Fibroblast of gingiva (primary cell): ENCODE results near the gene PLEKHG3.
A peak's percentile ranks its signal among the peaks of the same experiment; 100 is the strongest.

Experiments used
- DNase-seq: peaks from one replicate; pipeline ENCODE4 v3.0.0-alpha.2; 2011; ENCODE audit warnings: low read depth

Gene PLEKHG3

GRCh38 chr14:64786296-64787149 is 82.3 kb downstream of the PLEKHG3 start:
- no peak for DNase-seq

DNA sequence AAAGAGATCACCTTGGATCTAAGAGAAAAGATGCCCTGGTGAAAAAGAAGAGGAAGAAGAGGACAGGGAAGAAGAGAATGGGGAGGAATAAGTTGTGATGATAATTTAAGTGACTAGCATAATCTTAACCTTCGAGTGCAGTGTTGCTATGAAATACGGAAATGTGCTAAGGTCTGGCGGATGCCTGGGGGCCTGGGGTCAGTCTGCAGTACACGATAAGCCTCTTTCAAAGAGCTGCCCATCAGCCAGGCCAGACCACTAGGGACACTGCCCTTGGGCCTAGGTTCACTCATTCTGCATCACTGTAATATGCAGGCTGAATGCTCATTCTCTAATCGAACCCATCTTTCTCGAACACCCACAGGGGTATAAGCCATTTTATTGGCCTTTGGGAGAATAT is 83.4 kb downstream of the PLEKHG3 start:
- no peak for DNase-seq

DNA sequence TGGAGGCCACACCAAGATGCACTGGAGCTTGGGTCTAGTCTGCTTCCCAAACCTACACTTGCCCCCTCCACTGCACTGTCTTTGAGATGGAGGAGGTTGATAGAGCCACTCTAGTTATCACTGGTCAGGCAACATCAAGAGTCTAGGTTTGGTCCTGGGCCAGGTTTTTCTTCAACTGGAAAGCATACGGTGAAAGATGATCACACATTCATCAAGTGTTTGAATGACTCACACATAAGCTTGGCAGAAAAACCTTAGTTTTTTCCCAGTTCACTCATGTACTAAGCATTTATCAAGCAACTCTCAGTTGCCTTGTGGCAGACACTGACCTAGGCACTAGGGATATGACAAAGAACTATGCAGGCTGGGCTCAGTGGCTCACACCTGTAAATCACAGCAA is 84.5 kb downstream of the PLEKHG3 start:
- DNase-seq = peak; percentile 82

DNA sequence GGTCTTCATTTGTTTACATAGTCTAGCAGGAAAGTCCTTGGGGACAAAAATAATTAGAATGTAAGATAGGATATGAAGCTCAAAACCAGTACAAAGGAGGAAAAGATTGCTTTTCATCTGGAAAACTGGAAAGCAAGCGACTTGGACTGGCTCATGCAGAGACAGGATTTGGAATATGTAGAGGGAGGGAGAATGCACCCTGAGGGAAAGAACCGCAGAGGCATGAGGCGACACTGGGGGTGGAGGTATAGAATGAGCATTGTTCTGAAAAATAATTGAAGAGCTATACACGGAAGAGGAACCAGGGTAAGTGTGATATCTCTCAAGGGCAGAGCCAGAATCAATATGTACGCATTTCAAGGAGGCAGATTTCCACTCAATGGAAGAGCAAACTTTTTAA is 85.5 kb downstream of the PLEKHG3 start:
- DNase-seq = no peak

- DNase-seq = no peak
Observed at GRCh38 chr14:64790478-64790877, 86.3 kb downstream of the PLEKHG3 start.

GRCh38 chr14:64792231-64792630 is 88.0 kb downstream of the PLEKHG3 start:
- no peak for DNase-seq

DNA sequence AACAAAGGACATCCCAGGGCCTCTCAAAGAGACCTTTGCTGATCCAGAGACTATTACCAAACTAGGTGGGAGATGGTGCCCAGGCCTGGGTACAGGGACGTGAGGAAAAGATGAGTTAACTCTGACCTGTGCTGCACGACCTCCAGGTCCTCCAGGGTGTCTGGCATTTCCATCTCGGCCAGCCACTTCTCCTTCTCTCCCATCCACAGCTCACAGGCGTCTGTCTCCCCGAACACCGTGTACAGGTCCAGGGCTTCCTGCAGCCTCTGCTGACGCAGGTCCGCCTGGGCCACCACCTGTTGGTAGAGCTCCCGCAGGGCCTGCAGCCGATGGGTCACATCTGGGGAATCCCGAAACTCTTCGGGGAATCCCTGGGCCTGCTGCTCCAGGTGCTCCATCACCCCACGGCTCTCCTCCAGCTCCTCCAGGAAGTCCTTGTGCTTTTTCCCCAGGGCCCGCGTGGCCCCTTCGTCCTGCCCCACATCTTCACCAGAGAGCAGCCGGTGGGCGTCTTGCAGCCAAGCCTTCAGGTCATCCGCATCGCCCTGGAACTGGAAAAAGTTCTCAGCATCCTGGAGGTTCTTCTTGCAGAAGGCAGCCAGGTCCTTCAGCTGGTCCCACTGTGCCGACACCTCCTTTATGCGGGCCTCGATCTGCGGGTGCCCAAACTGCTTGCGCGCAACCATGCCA is 88.8 kb downstream of the PLEKHG3 start:
- no peak for DNase-seq

DNA sequence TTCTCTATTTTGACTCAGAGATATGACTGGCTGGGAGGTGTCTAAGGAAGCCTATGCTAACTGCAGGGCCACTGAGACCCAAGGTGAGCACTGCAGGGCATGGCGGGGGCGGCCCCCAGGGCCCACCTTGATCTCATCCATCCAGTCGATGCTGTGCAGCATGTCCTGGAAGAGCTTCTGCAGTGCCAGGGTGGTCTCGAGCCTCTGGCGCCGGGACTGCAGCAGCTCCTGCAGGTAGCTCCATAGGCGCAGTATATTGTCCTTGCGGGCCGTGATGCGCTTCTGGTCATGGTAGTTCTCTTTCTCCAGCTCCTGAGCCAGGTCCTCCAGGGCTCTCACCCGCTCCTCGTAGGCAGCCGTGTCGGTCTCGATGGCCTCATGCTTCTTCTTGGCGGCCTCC is 91.0 kb downstream of the PLEKHG3 start:
- DNase-seq = no peak

DNA sequence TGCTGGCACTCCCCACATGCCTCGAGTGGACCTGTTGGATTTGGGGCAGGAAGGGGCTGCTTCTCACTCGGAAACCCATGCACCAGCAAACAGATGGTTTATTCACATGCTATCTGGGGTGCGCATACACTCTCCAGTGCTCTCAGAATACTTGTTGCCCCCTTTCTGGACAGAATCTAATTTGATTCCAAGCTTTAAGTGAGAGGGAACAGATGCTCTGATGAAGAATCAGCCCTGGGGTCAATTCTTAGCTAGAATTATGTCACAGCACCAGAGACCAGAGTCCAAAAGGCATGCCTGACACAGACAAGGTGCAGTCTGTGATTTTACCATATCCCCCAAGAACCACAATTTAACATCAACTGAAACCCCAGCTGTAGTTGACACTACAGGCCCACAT is 91.7 kb downstream of the PLEKHG3 start:
- DNase-seq = no peak

DNA sequence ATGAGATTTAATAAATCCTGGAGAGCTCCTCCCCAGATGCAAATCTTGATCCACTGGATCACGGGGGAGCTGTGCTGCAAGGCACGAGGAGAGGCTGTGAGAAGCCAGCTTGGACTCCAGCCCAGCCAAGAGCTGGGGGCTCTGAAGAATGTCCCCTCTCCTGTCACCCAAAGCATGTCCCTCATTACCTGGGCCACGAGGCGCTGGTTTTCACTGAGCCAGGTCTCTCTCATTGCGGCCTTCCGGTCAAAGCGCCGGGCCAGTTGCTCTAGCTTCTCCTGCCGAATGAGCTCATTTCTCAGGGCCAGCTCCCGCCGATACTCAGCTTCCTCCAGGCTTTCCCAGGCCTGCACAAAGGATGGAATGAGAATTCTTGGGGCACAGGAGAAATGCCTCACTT is 92.1 kb downstream of the PLEKHG3 start:
- DNase-seq = no peak

- DNase-seq = no peak
Observed at GRCh38 chr14:64799555-64799954, 95.3 kb downstream of the PLEKHG3 start.
